Body of pancreas (tissue), 4 donors: ENCODE results near the gene FOXJ2. TPM values are rescaled to one million over a fixed set of nuclear protein-coding genes. Genes with fewer than 3 reads are reported as not detected.
"Not testable (repeated sequence)": the region's sequence is repeated elsewhere in the genome, so short reads cannot be mapped to it uniquely, and the experiment has no call there.

Experiments used
- ATAC-seq: fragments of 150-250 bp; one replicate; pipeline ENCODE4 v1.9.1; 2016
- DNase-seq, 4 donors: peaks; one replicate each; pipeline ENCODE4 v3.0.0-alpha.2; 2019
- H3K27ac ChIP-seq, 4 donors: fragments of 200-600 bp; sonication (generic); 1 replicate in 3 of 4; 2 replicates in 1 of 4; pipeline versions ENCODE4 v1.5.1 to v1.6.1; 2016 to 2019; ENCODE audit warnings: mild to moderate bottlenecking in 1 of 4, mixed read lengths in 1 of 4, moderate library complexity in 1 of 4
- H3K27me3 ChIP-seq, 2 donors: fragments of 200-600 bp; sonication (generic); one replicate each; pipeline ENCODE4 v1.6.0; 2016; ENCODE audit warnings: mild to moderate bottlenecking in 1 of 2
- H3K36me3 ChIP-seq, 2 donors: fragments of 200-600 bp; sonication (generic); replicated peaks in 1 of 2; 2 replicates each; pipeline ENCODE4 v1.5.1; 2016; ENCODE audit warnings: low read depth in 2 of 2; ENCODE audit not compliant: insufficient read depth in 1 of 2
- H3K4me1 ChIP-seq: fragments of 200-600 bp; sonication (generic); one replicate; pipeline ENCODE4 v1.6.0; 2016
- H3K4me3 ChIP-seq, 2 donors: fragments of 200-600 bp; sonication (generic); 1 replicate in 1 of 2; 2 replicates in 1 of 2; pipeline ENCODE4 v1.5.1; 2016 to 2019
- H3K9me3 ChIP-seq, 3 donors: fragments of 200-600 bp; sonication (generic); 1 replicate in 2 of 3; 2 replicates in 1 of 3; pipeline ENCODE4 v1.5.1; 2016
- POLR2A ChIP-seq, 3 donors: fragments of 450-650 bp; IDR thresholded peaks; one replicate each; pipeline ENCODE4 v1.6.1; 2016; ENCODE audit warnings: antibody characterized with exemption in 3 of 3, mild to moderate bottlenecking in 2 of 3
- WGBS, 2 donors: methylation state at CpG; one replicate each; pipeline ENCODE4 v1.1.5; 2017; 5-methylcytosine and 5-hydroxymethylcytosine counted together
- intact Hi-C: fragments of 100-400 bp; cut with DNase I; formaldehyde crosslinking; loops from one replicate; pipeline ENCODE4 v1.15.1; 2023
- total RNA-seq, 2 donors: library from RNA; depleted of rRNA; stranded (reverse); fragments of >200 nt; gene quantifications; one replicate each; pipeline ENCODE4 v1.1.0, GENCODE V29; 2016
- TF ChIP-seq, protein P1 (sequence below), 7 experiments: fragments of 450-650 bp in 4 of 7; fragments of 200-600 bp in 3 of 7; sonication (generic) in 3 of 7; IDR thresholded peaks; one replicate each; pipeline ENCODE4 v1.5.1; 2016 to 2019; ENCODE audit warnings: antibody characterized with exemption in 7 of 7

FOXJ2 gene
- total RNA-seq, 2 donors from 2014 or later, result 7.5 to 11.9 TPM

DNA sequence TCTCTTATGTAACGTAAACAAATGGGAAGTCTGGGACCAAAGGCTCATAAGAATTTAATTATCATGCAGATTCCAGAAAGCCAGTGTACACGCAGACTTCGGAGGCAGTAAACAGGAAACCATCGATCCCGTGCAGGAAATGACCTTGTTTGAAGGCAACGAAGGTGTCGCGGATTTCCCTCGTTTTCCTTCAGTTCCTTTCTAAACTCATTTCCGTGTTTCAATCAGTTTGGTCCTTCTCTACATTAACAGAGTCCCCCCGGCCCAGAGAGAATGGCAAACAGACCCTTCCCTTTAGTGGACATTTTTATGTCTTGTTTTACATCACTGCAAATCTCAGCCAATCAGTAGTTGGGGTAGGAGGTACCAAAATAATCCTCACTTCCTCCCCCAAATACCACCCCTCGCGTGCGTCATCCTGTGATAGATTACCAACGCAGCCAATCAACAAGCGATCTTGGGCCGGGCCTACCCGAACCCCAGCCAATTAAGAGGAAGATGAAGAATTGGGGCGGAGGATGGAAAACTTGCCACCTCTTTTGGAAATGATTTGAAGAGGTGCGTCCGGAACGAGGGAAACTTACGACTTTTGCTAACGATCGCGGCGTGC lies 6.1 kb upstream of the FOXJ2 start:
- H3K27me3 ChIP-seq, result no peaks in the 10 kb centered on the region
- DNase-seq (peak; percentile 96 to 99 (median 97)), ATAC-seq (peak; percentile 98)
- peak overlapping the region in 1 of 2 donors; percentile 37 for H3K4me3 ChIP-seq
- no peaks in the 10 kb centered on the region for H3K36me3 ChIP-seq
- H3K9me3 ChIP-seq, result no peaks in the 10 kb centered on the region
- intact Hi-C loops, result no loop called here
- TF ChIP-seq POLR2A (IDR thresholded peaks at IDR 0.05), result no peak
- TF ChIP-seq, protein P1, sequence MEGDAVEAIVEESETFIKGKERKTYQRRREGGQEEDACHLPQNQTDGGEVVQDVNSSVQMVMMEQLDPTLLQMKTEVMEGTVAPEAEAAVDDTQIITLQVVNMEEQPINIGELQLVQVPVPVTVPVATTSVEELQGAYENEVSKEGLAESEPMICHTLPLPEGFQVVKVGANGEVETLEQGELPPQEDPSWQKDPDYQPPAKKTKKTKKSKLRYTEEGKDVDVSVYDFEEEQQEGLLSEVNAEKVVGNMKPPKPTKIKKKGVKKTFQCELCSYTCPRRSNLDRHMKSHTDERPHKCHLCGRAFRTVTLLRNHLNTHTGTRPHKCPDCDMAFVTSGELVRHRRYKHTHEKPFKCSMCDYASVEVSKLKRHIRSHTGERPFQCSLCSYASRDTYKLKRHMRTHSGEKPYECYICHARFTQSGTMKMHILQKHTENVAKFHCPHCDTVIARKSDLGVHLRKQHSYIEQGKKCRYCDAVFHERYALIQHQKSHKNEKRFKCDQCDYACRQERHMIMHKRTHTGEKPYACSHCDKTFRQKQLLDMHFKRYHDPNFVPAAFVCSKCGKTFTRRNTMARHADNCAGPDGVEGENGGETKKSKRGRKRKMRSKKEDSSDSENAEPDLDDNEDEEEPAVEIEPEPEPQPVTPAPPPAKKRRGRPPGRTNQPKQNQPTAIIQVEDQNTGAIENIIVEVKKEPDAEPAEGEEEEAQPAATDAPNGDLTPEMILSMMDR (IDR thresholded peaks at IDR 0.05), result peak in 1 of 7 experiments; percentile 7
- peak overlapping the region; percentile 98 to 100 (median 99) for H3K27ac ChIP-seq
- peaks cover under 1% of the 10 kb centered on the region for H3K4me1 ChIP-seq
- 0% methylated on average over 27 of the region's 27 CpGs for WGBS, 2 donors

DNA sequence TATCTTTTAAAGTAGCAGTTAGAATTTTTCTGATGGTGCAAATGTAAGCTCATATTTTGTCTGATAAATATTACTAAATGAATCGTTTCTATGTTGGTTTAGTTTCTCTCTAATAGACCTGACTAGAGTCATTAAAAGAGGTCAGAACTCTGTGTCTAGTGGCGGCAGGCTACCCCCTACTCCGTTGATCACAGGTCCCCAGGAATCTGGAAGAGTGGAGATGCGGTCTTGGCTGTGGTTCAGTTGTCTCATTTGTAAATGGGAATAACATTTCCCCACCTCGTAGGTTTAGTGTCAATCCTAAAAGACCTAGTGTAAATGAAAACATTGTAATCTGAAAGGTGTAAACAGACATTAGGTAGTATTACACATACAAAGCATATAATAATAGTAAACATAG lies 4.7 kb upstream of the FOXJ2 start:
- ATAC-seq, result no peak
- intact Hi-C loops, result no loop called here
- WGBS, 2 donors, result 52 to 56% methylated on average over 5 of the region's 5 CpGs

DNA sequence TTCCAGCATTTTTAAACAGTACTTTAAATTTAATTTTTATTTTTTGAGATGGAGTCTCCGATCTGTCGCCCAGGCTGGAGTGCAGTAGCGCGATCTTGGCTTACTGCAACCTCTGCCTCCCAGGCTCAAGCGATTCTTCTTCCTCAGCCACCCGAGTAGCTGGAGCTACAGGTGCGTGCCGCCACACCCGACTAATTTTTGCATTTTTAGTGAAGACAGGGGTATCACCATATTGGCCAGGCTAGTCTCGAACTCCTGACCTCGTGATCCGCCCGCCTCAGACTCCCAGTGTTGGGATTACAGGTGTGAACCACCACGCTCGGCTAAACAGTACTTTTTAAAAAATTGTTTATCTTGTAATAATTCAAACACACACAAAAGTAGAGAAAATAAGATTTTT lies 4.2 kb upstream of the FOXJ2 start:
- Histone ChIP-seq H3K4me1 (peaks cover 7% of the 10 kb centered on the region), H3K27me3 (no peaks in the 10 kb centered on the region), H3K9me3 (no peaks in the 10 kb centered on the region), H3K36me3 (no peaks in the 10 kb centered on the region), H3K4me3 (no peak overlapping the region), H3K27ac (no peak overlapping the region)
- WGBS, 2 donors, result 93 to 95% methylated on average over 15 of the region's 15 CpGs
- ATAC-seq (no peak), DNase-seq (no peak)
- intact Hi-C loops, result no loop called here
- TF ChIP-seq, protein P1 (IDR thresholded peaks at IDR 0.05), result no peak
- TF ChIP-seq POLR2A (IDR thresholded peaks at IDR 0.05), result no peak

More for the DNA sequence above, 4.7 kb upstream of the FOXJ2 start:
- peaks cover 7% of the 10 kb centered on the region for H3K4me1 ChIP-seq
- TF ChIP-seq, protein P1 (IDR thresholded peaks at IDR 0.05), result no peak
- TF ChIP-seq POLR2A (IDR thresholded peaks at IDR 0.05), result no peak
- H3K4me3 ChIP-seq, result no peak overlapping the region
- H3K36me3 ChIP-seq, result no peaks in the 10 kb centered on the region
- no peaks in the 10 kb centered on the region for H3K27me3 ChIP-seq
- DNase-seq, result no peak
- no peak overlapping the region for H3K27ac ChIP-seq
- no peaks in the 10 kb centered on the region for H3K9me3 ChIP-seq

DNA sequence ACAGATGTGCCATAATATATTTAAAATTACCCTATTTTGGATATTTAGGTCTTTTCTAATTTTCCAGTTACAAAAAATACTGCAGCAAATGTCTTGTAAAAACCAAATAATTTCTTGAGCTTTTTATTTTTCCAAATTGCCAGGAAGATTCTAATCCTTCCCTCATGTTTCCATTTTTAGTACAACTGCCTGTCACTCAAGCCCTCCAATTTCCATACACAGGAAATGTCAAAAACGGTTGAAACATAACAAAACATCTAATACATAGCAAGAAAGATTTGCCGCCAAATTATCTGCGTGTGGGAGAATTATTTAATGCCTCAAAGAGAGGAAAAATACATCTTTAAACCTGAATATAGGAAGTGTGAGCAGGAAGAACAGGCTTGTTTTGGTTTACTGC lies 2.3 kb upstream of the FOXJ2 start:
- Histone ChIP-seq H3K27ac (no peak overlapping the region), H3K4me3 (no peak overlapping the region), H3K4me1 (peaks cover 26% of the 10 kb centered on the region), H3K9me3 (no peaks in the 10 kb centered on the region), H3K36me3 (no peaks in the 10 kb centered on the region), H3K27me3 (no peaks in the 10 kb centered on the region)
- DNase-seq (no peak), ATAC-seq (no peak)
- no peak for TF ChIP-seq POLR2A (IDR thresholded peaks at IDR 0.05)
- WGBS, 2 donors, result 67 to 70% methylated on average over 3 of the region's 3 CpGs
- intact Hi-C loops, result no loop called here

DNA sequence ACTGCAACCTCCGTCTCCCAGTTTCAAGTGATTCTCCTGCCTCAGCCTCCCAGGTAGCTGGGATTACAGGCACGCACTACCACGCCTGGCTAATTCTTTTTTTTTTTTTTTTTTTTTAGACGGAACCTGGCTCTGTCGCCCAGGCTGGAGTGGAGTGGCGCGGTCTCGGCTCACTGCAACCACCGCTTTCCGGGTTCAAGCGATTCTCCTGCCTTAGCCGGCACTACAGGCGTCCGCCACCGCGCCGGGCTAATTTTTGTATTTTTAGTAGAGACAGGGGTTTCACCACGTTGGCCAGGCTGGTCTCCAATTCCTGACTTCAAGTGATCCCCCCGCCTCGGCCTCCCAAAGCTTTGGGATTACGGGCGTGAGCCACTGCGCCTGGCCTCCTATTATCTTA lies 1.5 kb upstream of the FOXJ2 start:
- intact Hi-C loops, H3K27me3 ChIP-seq, H3K4me3 ChIP-seq, H3K9me3 ChIP-seq, DNase-seq, H3K36me3 ChIP-seq, ATAC-seq, H3K27ac ChIP-seq: not testable (repeated sequence)
- WGBS, 2 donors, result 95 to 96% methylated on average over 22 to 23 of the region's 23 CpGs
- peaks cover 35% of the 10 kb centered on the region for H3K4me1 ChIP-seq

DNA sequence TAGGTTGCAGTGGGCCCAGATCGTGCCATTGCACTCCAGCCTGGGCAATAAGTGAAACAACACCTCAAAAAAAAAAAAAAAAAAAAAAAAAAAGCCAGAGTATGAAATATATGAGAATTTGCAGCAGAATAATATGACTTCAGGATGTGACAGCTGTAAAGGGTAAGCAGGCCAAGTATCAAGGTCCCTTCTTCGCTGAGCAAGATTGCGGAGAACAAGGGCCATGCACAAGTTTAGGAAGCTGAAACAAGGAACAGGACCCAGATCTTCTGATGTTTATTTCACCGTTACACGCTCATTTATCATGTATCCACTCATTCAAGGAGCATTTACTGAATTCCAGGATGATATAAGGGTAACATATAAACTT lies 659 bp upstream of the FOXJ2 start:
- no peaks in the 10 kb centered on the region for H3K27me3 ChIP-seq
- TF ChIP-seq, protein P1 (IDR thresholded peaks at IDR 0.05), result no peak
- no peak for TF ChIP-seq POLR2A (IDR thresholded peaks at IDR 0.05)
- WGBS, 2 donors, result 21 to 34% methylated on average over 5 of the region's 5 CpGs
- intact Hi-C loops, result no loop called here
- peaks cover 43% of the 10 kb centered on the region for H3K4me1 ChIP-seq
- H3K9me3 ChIP-seq, result no peaks in the 10 kb centered on the region
- DNase-seq (no peak), ATAC-seq (no peak)
- H3K4me3 ChIP-seq, result peak overlapping the region; percentile 23 to 50
- no peaks in the 10 kb centered on the region for H3K36me3 ChIP-seq
- peak overlapping the region; percentile 78 to 94 (median 93) for H3K27ac ChIP-seq
